ENCODE data around the gene PGS1.

The PGS1 gene

GRCh38 chr17:78343187-78343542, 35.3 kb upstream of the PGS1 start:
- TF ChIP-seq CTCF (IDR thresholded peaks at IDR 0.05; ENCODE audit: control insufficient read depth, insufficient read depth, low read depth, low read length, missing control alignments): no peak
- no peak overlapping the region; the same call in none of the 2 replicates for H3K4me3 ChIP-seq (ENCODE audit: control insufficient read depth, low read depth, low read length)
- no peak for DNase-seq (ENCODE audit: low read depth)

DNA sequence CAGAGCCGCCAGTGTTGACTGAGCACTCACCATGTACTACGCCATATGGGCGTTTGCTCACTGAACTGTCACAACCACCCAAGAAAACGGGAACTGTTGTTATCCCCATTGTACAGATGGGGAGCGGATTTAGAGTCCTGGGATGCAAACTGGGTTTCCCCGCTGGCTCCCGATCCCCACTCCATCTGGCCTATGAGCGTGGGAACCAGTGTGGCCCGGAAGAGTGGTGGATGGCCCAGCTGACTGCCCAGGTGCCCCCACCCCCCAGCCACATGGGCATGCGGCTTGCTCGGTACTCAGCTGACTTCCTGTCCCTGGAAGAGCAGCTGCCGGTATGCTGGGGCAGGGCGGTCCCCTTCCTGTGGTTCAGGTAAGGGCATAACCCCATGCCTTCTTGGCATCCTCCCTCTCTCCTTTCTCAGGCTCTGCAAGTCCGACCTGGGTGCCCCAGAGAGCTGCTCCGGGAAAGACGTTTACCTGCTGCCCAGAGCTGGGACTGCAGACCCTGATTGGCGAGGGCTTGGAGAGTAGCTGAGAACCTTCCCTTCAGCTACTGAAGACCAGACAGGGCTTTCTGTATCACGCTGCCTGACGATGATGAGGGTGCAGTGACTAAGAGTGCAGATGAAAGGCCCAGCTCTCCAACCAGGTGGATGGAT, 34.8 kb upstream of the PGS1 start:
- no peak for DNase-seq (ENCODE audit: low read depth)

DNA sequence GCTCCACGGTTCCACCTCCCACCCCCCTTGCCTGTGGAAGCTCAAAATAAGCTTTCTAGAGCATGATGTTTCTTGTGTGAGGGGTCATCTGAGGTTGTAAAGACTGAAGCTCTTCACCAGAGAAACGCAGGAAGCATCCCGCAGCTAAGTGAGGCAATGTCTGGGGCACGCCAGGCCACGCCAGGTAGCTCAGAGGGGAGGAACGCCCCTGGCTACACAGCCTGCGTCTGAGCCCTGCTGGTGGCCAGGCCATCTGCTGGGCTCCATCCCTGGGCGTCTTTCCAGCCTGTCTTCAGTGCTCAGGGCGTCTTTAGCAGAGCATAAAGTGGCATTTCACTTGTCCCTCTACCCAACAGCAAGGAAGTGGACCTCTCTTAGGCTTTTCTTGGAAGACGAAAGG, 33.8 kb upstream of the PGS1 start:
- DNase-seq (ENCODE audit: low read depth): no peak
- no peak overlapping the region for H3K4me3 ChIP-seq (ENCODE audit: control insufficient read depth, low read depth, low read length)
- no peak for TF ChIP-seq CTCF (IDR thresholded peaks at IDR 0.05; ENCODE audit: control insufficient read depth, insufficient read depth, low read depth, low read length, missing control alignments)

More for the DNA sequence above, 34.8 kb upstream of the PGS1 start:
- H3K4me3 ChIP-seq (ENCODE audit: control insufficient read depth, low read depth, low read length): no peak overlapping the region
- TF ChIP-seq CTCF (IDR thresholded peaks at IDR 0.05; ENCODE audit: control insufficient read depth, insufficient read depth, low read depth, low read length, missing control alignments): no peak

DNA sequence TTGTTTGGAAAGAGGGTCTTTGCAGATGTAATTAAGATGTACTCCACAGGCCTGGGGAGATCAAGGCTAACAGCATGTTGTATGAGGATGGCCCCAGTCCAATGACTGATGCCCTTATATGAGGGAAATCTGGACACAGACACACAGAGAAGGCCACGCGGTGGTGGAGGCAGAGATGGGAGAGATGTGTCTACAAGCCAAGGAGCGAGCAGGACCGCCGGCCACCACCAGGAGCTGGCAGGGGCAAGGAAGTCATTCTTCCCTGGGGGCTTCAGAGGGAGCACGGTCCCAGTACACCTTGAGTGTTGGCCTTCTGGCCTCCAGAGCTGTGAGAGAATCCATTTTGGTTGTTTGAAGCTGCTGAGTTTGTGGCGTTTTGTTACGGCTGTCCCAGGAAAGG, 33.3 kb upstream of the PGS1 start:
- H3K4me3 ChIP-seq (ENCODE audit: control insufficient read depth, low read depth, low read length): no peak overlapping the region
- no peak for DNase-seq (ENCODE audit: low read depth)
- TF ChIP-seq CTCF (IDR thresholded peaks at IDR 0.05; ENCODE audit: control insufficient read depth, insufficient read depth, low read depth, low read length, missing control alignments): no peak

DNA sequence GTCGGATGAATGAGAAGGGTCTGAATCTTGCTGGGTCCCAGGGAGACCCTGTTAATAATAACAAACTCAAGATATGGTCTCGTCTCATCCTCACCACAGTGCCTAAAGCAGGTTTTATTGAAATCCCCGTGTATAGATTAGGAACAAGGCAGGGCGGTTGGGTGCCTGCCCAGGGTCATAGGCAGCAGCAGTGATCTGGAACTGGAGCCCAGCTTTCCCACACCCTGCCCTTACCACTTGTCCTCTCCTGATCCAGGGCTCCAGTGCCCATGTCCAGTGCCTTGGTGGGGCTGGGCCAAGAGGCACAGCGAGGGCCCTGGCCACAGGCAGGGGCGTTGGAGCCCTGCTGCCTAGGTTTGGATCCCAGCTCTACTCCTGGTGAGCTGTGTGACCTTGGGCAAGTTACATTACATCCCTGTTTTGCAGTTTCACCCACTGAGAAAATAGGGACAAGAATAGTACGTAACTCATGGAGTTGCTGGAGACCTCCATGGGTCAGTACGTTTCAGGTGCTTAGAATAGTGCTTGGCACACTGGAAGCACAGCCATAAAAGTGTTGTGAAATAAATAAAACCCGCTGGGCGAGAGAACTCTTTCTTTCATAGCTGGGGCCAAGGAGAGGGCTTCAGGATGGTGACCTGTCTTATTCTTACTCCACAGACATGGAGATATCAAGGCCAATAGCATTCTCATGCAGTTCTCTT, 32.5 kb upstream of the PGS1 start:
- no peak for DNase-seq (ENCODE audit: low read depth)
- H3K4me3 ChIP-seq (ENCODE audit: control insufficient read depth, low read depth, low read length): no peak overlapping the region
- TF ChIP-seq CTCF (IDR thresholded peaks at IDR 0.05; ENCODE audit: control insufficient read depth, insufficient read depth, low read depth, low read length, missing control alignments): no peak

GRCh38 chr17:78346605-78347250, 31.7 kb upstream of the PGS1 start:
- peak; percentile 19 for TF ChIP-seq CTCF (IDR thresholded peaks at IDR 0.05; ENCODE audit: control insufficient read depth, insufficient read depth, low read depth, low read length, missing control alignments)
- no peak overlapping the region for H3K4me3 ChIP-seq (ENCODE audit: control insufficient read depth, low read depth, low read length)
- DNase-seq (ENCODE audit: low read depth): no peak
